Suprapubic skin (tissue), 4 donors: Measurements from ENCODE around the gene FAM3C. TPM values are rescaled to one million over a fixed set of nuclear protein-coding genes. Genes with fewer than 3 reads are reported as not detected.

Experiments used
- DNase-seq, 2 donors: peaks; one replicate each; pipeline ENCODE4 v3.0.0-alpha.2; 2019; ENCODE audit warnings: low spot score in 2 of 2
- H3K27ac ChIP-seq: fragments of 200-600 bp; sonication (generic); one replicate; pipeline ENCODE4 v1.5.1; 2019
- H3K27me3 ChIP-seq: fragments of 200-600 bp; sonication (generic); one replicate; pipeline ENCODE4 v1.5.1; 2019
- H3K36me3 ChIP-seq: fragments of 200-600 bp; sonication (generic); one replicate; pipeline ENCODE4 v1.5.1; 2019
- H3K4me1 ChIP-seq: fragments of 200-600 bp; sonication (generic); one replicate; pipeline ENCODE4 v1.5.1; 2019
- H3K4me3 ChIP-seq: fragments of 200-600 bp; sonication (generic); one replicate; pipeline ENCODE4 v1.5.1; 2019; ENCODE audit warnings: mild to moderate bottlenecking
- H3K9me3 ChIP-seq: fragments of 200-600 bp; sonication (generic); one replicate; pipeline ENCODE4 v1.5.1; 2019
- CTCF ChIP-seq, 2 donors: fragments of 200-600 bp in 1 of 2; fragments of 450-650 bp in 1 of 2; sonication (generic) in 1 of 2; IDR thresholded peaks; one replicate each; pipeline ENCODE4 v1.5.1; 2016 to 2019; ENCODE audit warnings: antibody characterized with exemption in 2 of 2, mild to moderate bottlenecking in 1 of 2, moderate library complexity in 1 of 2
- EP300 ChIP-seq: sonication (generic); formaldehyde crosslinking; IDR thresholded peaks from one replicate; pipeline ENCODE4 v1.6.1; 2017; ENCODE audit warnings: antibody characterized with exemption
- POLR2A ChIP-seq, 2 donors: fragments of 450-650 bp; IDR thresholded peaks; one replicate each; pipeline ENCODE4 v1.6.1; 2017; ENCODE audit warnings: antibody characterized with exemption in 2 of 2, mild to moderate bottlenecking in 2 of 2, moderate library complexity in 2 of 2
- POLR2AphosphoS5 ChIP-seq, 3 donors: sonication (generic); formaldehyde crosslinking; IDR thresholded peaks; one replicate each; pipeline ENCODE4 v1.6.1; 2017; ENCODE audit warnings: antibody characterized with exemption in 3 of 3
- WGBS: methylation state at CpG from one replicate; pipeline ENCODE4 v1.1.5; 2018; 5-methylcytosine and 5-hydroxymethylcytosine counted together
- total RNA-seq, 4 donors: library from RNA; depleted of rRNA; stranded (reverse); fragments of >200 nt; gene quantifications; one replicate each; pipeline ENCODE4 v1.1.0, GENCODE V29; 2016

Gene FAM3C
- total RNA-seq, 4 donors from 2014 or later = 31.8 to 39.1 (median 35.9) TPM

- Histone ChIP-seq H3K27ac (peak overlapping the region; percentile 1), H3K9me3 (no peaks in the 10 kb centered on the region), H3K4me3 (no peak overlapping the region), H3K36me3 (no peaks in the 10 kb centered on the region), H3K27me3 (no peaks in the 10 kb centered on the region), H3K4me1 (peaks cover 25% of the 10 kb centered on the region)
- no peak for DNase-seq
- WGBS = 75% methylated on average over 8 of the region's 8 CpGs
- no peak for TF ChIP-seq CTCF (IDR thresholded peaks at IDR 0.05)
- TF ChIP-seq POLR2AphosphoS5 (IDR thresholded peaks at IDR 0.05) = no peak
- no peak for TF ChIP-seq POLR2A (IDR thresholded peaks at IDR 0.05)
- no peak for TF ChIP-seq EP300
Measured at GRCh38 chr7:121302214-121302745, 93.8 kb downstream of the FAM3C start.

- TF ChIP-seq POLR2AphosphoS5 (IDR thresholded peaks at IDR 0.05) (no peak), POLR2A (IDR thresholded peaks at IDR 0.05) (no peak), EP300 (no peak)
- Histone ChIP-seq H3K4me3 (no peak overlapping the region), H3K9me3 (no peaks in the 10 kb centered on the region), H3K36me3 (no peaks in the 10 kb centered on the region), H3K4me1 (peaks cover 23% of the 10 kb centered on the region), H3K27me3 (no peaks in the 10 kb centered on the region), H3K27ac (peak overlapping the region; percentile 46)
- no peak for DNase-seq
- WGBS = 57% methylated on average over 9 of the region's 9 CpGs
Measured at GRCh38 chr7:121301446-121302213, 94.5 kb downstream of the FAM3C start.

- peak overlapping the region; percentile 46 for H3K27ac ChIP-seq
- H3K9me3 ChIP-seq = no peaks in the 10 kb centered on the region
- 55% methylated on average over 2 of the region's 2 CpGs for WGBS
Measured at GRCh38 chr7:121300685-121301420, 95.3 kb downstream of the FAM3C start.

More at GRCh38 chr7:121300685-121301420, 95.3 kb downstream of the FAM3C start:
- no peaks in the 10 kb centered on the region for H3K27me3 ChIP-seq
- no peaks in the 10 kb centered on the region for H3K36me3 ChIP-seq
- no peak for DNase-seq
- no peak overlapping the region for H3K4me3 ChIP-seq
- TF ChIP-seq POLR2A (IDR thresholded peaks at IDR 0.05) = no peak
- TF ChIP-seq POLR2AphosphoS5 (IDR thresholded peaks at IDR 0.05) = no peak
- no peak for TF ChIP-seq EP300
- TF ChIP-seq CTCF (IDR thresholded peaks at IDR 0.05) = no peak
- H3K4me1 ChIP-seq = peaks cover 23% of the 10 kb centered on the region

Other genes with a start within 250 kb of the FAM3C start
- 10 to 100 TPM; 11.6 to 28.8 (median 18.3) TPM for gene WNT16, start 67.3 kb downstream of the FAM3C start, total RNA-seq